Progenitor cell of endocrine pancreas (in vitro differentiated cells): ENCODE data around the gene C1orf198. TPM values are rescaled to one million over a fixed set of nuclear protein-coding genes. Genes with fewer than 3 reads are reported as not detected.

Source experiments
- DNase-seq: peaks from one replicate; pipeline ENCODE4 v3.0.0; 2021; ENCODE audit warnings: low spot score; ENCODE audit not compliant: unreplicated experiment
- H3K27ac Mint-ChIP-seq: 2 replicates; pipeline ENCODE4 v1.8.0; 2021; ENCODE audit warnings: mild to moderate bottlenecking, moderate library complexity, mixed read lengths
- H3K27me3 Mint-ChIP-seq: 2 replicates; pipeline ENCODE4 v1.8.0; 2021; ENCODE audit warnings: mixed read lengths
- H3K36me3 Mint-ChIP-seq: 2 replicates; pipeline ENCODE4 v1.8.0; 2022; ENCODE audit warnings: mixed read lengths; ENCODE audit not compliant: insufficient read depth
- H3K4me1 Mint-ChIP-seq: 2 replicates; pipeline ENCODE4 v1.8.0; 2021; ENCODE audit warnings: low read depth, mixed read lengths
- H3K4me3 Mint-ChIP-seq: 2 replicates; pipeline ENCODE4 v1.8.0; 2021; ENCODE audit warnings: low read depth, mild to moderate bottlenecking, moderate library complexity, mixed read lengths
- H3K9me3 Mint-ChIP-seq: 2 replicates; pipeline ENCODE4 v1.8.0; 2021; ENCODE audit warnings: low read depth, mixed read lengths
- total RNA-seq: library from RNA; stranded (reverse); gene quantifications from 2 replicates; pipeline ENCODE4 v1.2.1, GENCODE V29; 2021
- TF ChIP-seq, protein P1 (sequence below): fragments of 200-600 bp; sonication (generic); IDR thresholded peaks from one replicate; pipeline ENCODE4 v1.5.0; 2021; ENCODE audit warnings: antibody characterized with exemption, mild to moderate bottlenecking; ENCODE audit not compliant: unreplicated experiment

C1orf198 gene
- total RNA-seq, 1 donor from 2014 or later, result 70.1 TPM

DNA sequence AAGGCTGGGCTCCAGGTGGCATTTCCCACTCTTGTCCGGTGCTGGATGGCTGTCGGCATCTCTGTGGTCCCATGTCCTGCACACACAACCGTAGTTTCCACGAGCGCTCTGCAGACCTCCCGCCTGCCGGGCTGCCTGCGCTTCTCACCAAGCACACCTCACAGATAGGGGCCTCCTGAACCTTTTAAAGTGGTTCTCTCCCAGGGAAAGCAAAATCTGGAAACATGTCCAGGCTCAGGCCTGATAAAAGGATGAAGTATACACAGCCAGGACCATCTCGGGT, 74.9 kb downstream of the C1orf198 start:
- peaks cover 17% of the 10 kb centered on the region for H3K4me1 Mint-ChIP-seq
- TF ChIP-seq, protein P1, sequence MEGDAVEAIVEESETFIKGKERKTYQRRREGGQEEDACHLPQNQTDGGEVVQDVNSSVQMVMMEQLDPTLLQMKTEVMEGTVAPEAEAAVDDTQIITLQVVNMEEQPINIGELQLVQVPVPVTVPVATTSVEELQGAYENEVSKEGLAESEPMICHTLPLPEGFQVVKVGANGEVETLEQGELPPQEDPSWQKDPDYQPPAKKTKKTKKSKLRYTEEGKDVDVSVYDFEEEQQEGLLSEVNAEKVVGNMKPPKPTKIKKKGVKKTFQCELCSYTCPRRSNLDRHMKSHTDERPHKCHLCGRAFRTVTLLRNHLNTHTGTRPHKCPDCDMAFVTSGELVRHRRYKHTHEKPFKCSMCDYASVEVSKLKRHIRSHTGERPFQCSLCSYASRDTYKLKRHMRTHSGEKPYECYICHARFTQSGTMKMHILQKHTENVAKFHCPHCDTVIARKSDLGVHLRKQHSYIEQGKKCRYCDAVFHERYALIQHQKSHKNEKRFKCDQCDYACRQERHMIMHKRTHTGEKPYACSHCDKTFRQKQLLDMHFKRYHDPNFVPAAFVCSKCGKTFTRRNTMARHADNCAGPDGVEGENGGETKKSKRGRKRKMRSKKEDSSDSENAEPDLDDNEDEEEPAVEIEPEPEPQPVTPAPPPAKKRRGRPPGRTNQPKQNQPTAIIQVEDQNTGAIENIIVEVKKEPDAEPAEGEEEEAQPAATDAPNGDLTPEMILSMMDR, result no peak
- no peaks in the 10 kb centered on the region for H3K27me3 Mint-ChIP-seq
- H3K9me3 Mint-ChIP-seq, result no peaks in the 10 kb centered on the region
- H3K36me3 Mint-ChIP-seq, result peaks cover 4% of the 10 kb centered on the region
- no peak overlapping the region for H3K27ac Mint-ChIP-seq
- H3K4me3 Mint-ChIP-seq, result no peak overlapping the region
- no peak for DNase-seq

DNA sequence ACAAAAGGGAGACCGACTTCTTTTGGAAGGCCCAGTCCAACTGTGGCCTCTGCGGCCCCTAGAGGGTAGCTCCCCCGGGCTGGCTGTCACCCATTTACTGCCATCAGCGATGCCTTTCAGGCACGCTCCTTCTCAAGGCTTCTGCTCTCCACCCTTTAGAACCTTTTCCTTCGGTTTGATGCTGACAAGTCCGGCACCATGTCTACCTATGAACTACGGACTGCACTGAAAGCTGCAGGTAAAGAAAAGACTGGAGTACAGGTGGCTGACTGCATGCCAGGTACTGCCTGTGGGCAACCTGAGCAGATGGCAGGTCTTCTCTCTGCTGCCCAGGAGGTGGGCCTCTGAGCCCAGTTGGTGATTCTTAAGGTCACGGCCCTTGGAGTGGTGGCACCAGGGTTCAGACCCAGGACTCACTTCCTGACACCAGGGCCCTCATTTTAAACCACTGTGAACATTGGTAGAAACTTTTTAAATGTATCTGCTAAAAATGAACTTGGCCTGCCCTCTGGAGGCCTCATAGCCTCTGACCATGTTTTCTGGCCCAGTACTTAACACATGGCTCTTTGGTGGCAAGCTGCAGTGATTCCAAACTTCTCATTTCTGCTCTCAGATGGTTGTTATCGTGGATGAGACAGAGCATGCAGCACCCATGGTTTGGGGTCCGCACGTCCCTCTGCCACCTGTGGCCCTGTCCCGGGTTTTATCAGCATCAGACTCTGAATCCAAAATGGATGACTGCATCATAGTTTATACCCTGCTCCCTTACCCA, 75.4 kb downstream of the C1orf198 start:
- peaks cover 5% of the 10 kb centered on the region for H3K36me3 Mint-ChIP-seq
- H3K4me3 Mint-ChIP-seq, result no peak overlapping the region
- TF ChIP-seq, protein P1, result peak; percentile 21
- no peaks in the 10 kb centered on the region for H3K9me3 Mint-ChIP-seq
- H3K27me3 Mint-ChIP-seq, result no peaks in the 10 kb centered on the region
- DNase-seq, result no peak
- H3K27ac Mint-ChIP-seq, result no peak overlapping the region
- H3K4me1 Mint-ChIP-seq, result peaks cover 19% of the 10 kb centered on the region

DNA sequence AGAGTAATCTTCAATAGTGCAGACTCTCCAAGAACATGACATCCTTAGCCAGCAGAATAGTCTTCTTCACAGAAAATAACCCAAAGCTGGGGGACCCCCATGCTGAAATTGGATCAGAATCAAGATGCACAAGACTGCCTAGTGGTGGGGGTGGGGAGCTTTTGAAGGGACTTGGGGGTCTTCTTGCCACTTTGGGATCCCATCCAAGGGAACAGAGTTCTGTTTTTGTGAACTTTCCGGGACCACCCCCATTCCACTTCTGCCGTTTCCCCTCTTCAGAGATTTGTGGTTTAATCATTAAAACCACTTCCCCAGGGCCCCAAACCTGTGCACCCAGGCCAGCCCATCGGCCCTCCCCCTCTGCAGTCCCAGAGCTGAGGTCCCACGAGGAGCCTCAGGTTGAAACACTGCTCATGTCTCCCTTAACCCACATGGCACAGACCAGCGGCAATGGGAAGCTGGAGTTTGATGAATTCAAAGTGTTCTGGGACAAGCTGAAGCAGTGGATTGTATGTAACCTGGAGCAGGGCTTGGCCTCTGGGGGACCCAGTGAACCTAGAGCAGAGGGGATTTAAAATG, 76.2 kb downstream of the C1orf198 start:
- no peaks in the 10 kb centered on the region for H3K9me3 Mint-ChIP-seq
- H3K27me3 Mint-ChIP-seq, result no peaks in the 10 kb centered on the region
- no peak overlapping the region for H3K4me3 Mint-ChIP-seq
- peaks cover 21% of the 10 kb centered on the region for H3K4me1 Mint-ChIP-seq
- TF ChIP-seq, protein P1, result no peak
- DNase-seq, result no peak
- peaks cover 5% of the 10 kb centered on the region for H3K36me3 Mint-ChIP-seq
- no peak overlapping the region for H3K27ac Mint-ChIP-seq

DNA sequence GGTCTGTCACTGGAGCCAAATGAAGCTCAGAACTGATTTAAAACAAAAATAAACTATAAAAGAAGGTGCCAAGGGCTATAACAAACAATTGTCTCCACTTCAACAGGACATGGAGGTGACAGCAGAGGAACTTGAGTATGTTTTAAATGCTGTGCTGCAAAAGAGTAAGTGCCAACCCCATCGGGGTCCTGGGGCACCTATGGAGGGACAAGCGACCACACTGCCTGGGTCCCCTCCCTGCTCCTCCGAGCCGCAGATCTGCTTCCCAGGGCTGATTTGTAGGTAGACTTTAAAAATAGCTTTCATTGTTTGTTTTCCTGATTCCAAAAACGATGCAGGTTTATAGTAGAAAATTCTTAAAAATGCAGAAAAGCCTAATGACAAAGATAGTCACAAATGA, 78.3 kb downstream of the C1orf198 start:
- DNase-seq, result no peak
- Mint-ChIP-seq H3K27me3 (no peaks in the 10 kb centered on the region), H3K36me3 (peaks cover 5% of the 10 kb centered on the region), H3K27ac (no peak overlapping the region), H3K9me3 (peaks cover 5% of the 10 kb centered on the region), H3K4me1 (peaks cover 32% of the 10 kb centered on the region), H3K4me3 (no peak overlapping the region)
- TF ChIP-seq, protein P1, result no peak

DNA sequence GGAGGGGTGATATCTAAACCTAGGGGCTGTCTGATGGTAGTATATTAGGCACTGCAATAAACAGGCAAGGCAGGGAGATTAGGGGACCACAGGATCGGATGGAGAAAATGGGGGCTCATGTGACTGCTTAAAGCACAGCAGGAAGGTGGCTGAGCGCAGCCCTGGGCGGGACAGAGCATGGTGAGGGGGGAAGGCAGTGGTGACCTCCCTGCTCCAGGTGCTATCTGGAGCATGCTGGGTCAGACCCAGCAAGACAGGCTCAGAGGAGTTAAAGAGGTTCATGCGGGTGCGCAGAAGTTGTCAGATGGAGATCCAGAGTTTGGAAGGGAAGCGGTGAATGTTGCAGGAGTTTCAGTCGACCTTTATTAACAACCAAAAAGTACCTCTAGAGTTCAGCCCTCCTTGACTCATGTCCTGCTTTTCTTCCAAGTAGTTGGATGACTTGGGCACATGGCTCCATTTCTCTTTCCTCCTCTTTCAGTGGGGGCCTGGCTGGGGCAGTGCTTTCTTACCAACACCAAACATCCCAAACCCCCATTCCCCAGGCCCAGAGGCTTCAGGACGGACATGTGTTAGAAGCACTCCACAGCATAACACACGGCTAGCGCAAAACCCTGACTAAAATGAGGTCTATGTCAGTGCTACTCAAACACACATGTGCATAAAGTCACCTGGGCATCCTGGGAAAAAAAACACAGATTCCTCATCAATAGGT, 79.6 kb downstream of the C1orf198 start:
- H3K4me1 Mint-ChIP-seq, result peaks cover 26% of the 10 kb centered on the region
- H3K27me3 Mint-ChIP-seq, result no peaks in the 10 kb centered on the region
- H3K4me3 Mint-ChIP-seq, result no peak overlapping the region

More for the DNA sequence above, 79.6 kb downstream of the C1orf198 start:
- no peak for DNase-seq
- Mint-ChIP-seq H3K9me3 (peaks cover 9% of the 10 kb centered on the region), H3K27ac (peak overlapping the region; percentile 69), H3K36me3 (peaks cover 5% of the 10 kb centered on the region)
- TF ChIP-seq, protein P1, result no peak
